ENCODE data around the gene CD22.
A peak's percentile ranks its signal among the peaks of the same experiment; 100 is the strongest.

Gene CD22

GRCh38 chr19:35296644-35297514, 32.1 kb upstream of the CD22 start:
- no peak for DNase-seq

- DNase-seq, result no peak
These were observed 31.5 kb upstream of the CD22 start for GRCh38 chr19:35297515-35297848.

- DNase-seq, result no peak
These were observed 31.1 kb upstream of the CD22 start for GRCh38 chr19:35297922-35298321.

GRCh38 chr19:35298561-35298972, 30.4 kb upstream of the CD22 start:
- no peak for DNase-seq

- no peak for DNase-seq
These were observed 29.3 kb upstream of the CD22 start for GRCh38 chr19:35299523-35300338.

- DNase-seq, result no peak
These were observed 28.7 kb upstream of the CD22 start for GRCh38 chr19:35300339-35300649.

GRCh38 chr19:35301961-35302360, 27.0 kb upstream of the CD22 start:
- no peak for DNase-seq

GRCh38 chr19:35302446-35302845, 26.5 kb upstream of the CD22 start:
- DNase-seq, result no peak

- DNase-seq, result no peak
These were observed 25.6 kb upstream of the CD22 start for GRCh38 chr19:35303357-35303915.

GRCh38 chr19:35304036-35304435, 25.0 kb upstream of the CD22 start:
- DNase-seq, result no peak

- no peak for DNase-seq
These were observed 23.8 kb upstream of the CD22 start for GRCh38 chr19:35305181-35305580.

GRCh38 chr19:35306473-35307246, 22.3 kb upstream of the CD22 start:
- no peak for DNase-seq

- no peak for DNase-seq
These were observed 21.1 kb upstream of the CD22 start for GRCh38 chr19:35307931-35308330.

GRCh38 chr19:35308910-35309309, 20.1 kb upstream of the CD22 start:
- no peak for DNase-seq

GRCh38 chr19:35309481-35310279, 19.3 kb upstream of the CD22 start:
- no peak for DNase-seq

GRCh38 chr19:35310331-35310730, 18.7 kb upstream of the CD22 start:
- no peak for DNase-seq

- DNase-seq, result no peak
These were observed 18.0 kb upstream of the CD22 start for GRCh38 chr19:35310811-35311465.

- DNase-seq, result no peak
These were observed 16.9 kb upstream of the CD22 start for GRCh38 chr19:35311901-35312665.

- DNase-seq, result peak in 1 of 2 donors; percentile 12
These were observed 15.4 kb upstream of the CD22 start for GRCh38 chr19:35313587-35313986.

GRCh38 chr19:35314031-35314430, 15.0 kb upstream of the CD22 start:
- DNase-seq, result no peak

GRCh38 chr19:35314858-35315470, 14.0 kb upstream of the CD22 start:
- DNase-seq, result no peak
